ENCODE results near the gene TTC31.

GRCh38 chr2:74524005-74524404 is 41.1 kb downstream of the TTC31 start:
- no peak for TF ChIP-seq MAX (IDR thresholded peaks at IDR 0.05)
- TF ChIP-seq CTCF (IDR thresholded peaks at IDR 0.05 in 2 of 3, conservative IDR thresholded peaks at IDR 0.05 in 1 of 3; ENCODE audit: borderline replicate concordance in 1 of 3, insufficient read depth in 1 of 3, low read depth in 2 of 3, low read length in 2 of 3): no peak
- no peak for TF ChIP-seq JUND (IDR thresholded peaks at IDR 0.05)
- TF ChIP-seq POLR2AphosphoS5 (IDR thresholded peaks at IDR 0.05; ENCODE audit: low read depth, low read length): no peak
- no peak for TF ChIP-seq YY1 (IDR thresholded peaks at IDR 0.05; ENCODE audit: extremely low read depth, insufficient replicate concordance, low read depth, low read length)
- no peak for TF ChIP-seq EZH2phosphoT487 (IDR thresholded peaks at IDR 0.05; ENCODE audit: borderline replicate concordance)
